ENCODE results near the gene SFRP2.

SFRP2 gene, protein sequence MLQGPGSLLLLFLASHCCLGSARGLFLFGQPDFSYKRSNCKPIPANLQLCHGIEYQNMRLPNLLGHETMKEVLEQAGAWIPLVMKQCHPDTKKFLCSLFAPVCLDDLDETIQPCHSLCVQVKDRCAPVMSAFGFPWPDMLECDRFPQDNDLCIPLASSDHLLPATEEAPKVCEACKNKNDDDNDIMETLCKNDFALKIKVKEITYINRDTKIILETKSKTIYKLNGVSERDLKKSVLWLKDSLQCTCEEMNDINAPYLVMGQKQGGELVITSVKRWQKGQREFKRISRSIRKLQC

GRCh38 chr4:153788413-153789276 lies at the start of gene SFRP2:
SFRP2 (minus strand) TSS chr4:153789083; CDS start chr4:153788835, 248 bp downstream.
- no peak within 1 kb of the TSS for H3K4me3 ChIP-seq (ENCODE audit: low read depth, low read length)
- DNase-seq (ENCODE audit: low read depth), result no peak
- TF ChIP-seq, protein P1, sequence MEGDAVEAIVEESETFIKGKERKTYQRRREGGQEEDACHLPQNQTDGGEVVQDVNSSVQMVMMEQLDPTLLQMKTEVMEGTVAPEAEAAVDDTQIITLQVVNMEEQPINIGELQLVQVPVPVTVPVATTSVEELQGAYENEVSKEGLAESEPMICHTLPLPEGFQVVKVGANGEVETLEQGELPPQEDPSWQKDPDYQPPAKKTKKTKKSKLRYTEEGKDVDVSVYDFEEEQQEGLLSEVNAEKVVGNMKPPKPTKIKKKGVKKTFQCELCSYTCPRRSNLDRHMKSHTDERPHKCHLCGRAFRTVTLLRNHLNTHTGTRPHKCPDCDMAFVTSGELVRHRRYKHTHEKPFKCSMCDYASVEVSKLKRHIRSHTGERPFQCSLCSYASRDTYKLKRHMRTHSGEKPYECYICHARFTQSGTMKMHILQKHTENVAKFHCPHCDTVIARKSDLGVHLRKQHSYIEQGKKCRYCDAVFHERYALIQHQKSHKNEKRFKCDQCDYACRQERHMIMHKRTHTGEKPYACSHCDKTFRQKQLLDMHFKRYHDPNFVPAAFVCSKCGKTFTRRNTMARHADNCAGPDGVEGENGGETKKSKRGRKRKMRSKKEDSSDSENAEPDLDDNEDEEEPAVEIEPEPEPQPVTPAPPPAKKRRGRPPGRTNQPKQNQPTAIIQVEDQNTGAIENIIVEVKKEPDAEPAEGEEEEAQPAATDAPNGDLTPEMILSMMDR (IDR thresholded peaks at IDR 0.05; ENCODE audit: insufficient read depth, low read depth, low read length, missing control alignments), result no peak

GRCh38 chr4:153838564-153838963 lies 49.7 kb upstream of the SFRP2 start:
- no peak for DNase-seq (ENCODE audit: low read depth)
- TF ChIP-seq, protein P1 (IDR thresholded peaks at IDR 0.05; ENCODE audit: insufficient read depth, low read depth, low read length, missing control alignments), result no peak
- no peak overlapping the region for H3K4me3 ChIP-seq (ENCODE audit: low read depth, low read length)

DNA sequence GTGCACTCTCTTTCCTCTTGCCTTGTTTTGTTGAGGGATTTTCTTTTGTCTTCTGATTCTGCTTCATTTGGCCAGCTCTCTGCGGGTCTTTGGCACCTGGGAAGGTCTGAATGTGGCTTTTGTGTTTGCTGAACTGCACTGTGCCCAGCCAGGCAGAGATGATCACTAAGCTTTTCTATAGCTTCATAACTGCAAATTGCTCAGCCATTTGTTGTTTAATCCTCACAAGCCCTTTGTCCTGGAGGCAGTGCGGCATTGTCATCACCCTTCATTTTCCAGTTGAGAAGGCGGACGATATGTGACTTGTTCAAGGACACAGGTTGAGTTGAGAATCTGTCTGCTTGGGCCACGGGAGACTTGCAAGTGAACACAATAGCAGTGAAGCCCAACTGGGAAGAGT lies 46.0 kb upstream of the SFRP2 start:
- TF ChIP-seq, protein P1 (IDR thresholded peaks at IDR 0.05; ENCODE audit: insufficient read depth, low read depth, low read length, missing control alignments), result no peak
- no peak overlapping the region for H3K4me3 ChIP-seq (ENCODE audit: low read depth, low read length)
- DNase-seq (ENCODE audit: low read depth), result no peak

GRCh38 chr4:153832720-153833287 lies 43.9 kb upstream of the SFRP2 start:
- no peak for DNase-seq (ENCODE audit: low read depth)
- TF ChIP-seq, protein P1 (IDR thresholded peaks at IDR 0.05; ENCODE audit: insufficient read depth, low read depth, low read length, missing control alignments), result no peak
- H3K4me3 ChIP-seq (ENCODE audit: low read depth, low read length), result no peak overlapping the region

- H3K4me3 ChIP-seq (ENCODE audit: low read depth, low read length), result no peak overlapping the region
- TF ChIP-seq, protein P1 (IDR thresholded peaks at IDR 0.05; ENCODE audit: insufficient read depth, low read depth, low read length, missing control alignments), result no peak
- DNase-seq (ENCODE audit: low read depth), result no peak
Observed at GRCh38 chr4:153832054-153832453, 43.2 kb upstream of the SFRP2 start.

GRCh38 chr4:153831245-153831644 lies 42.4 kb upstream of the SFRP2 start:
- TF ChIP-seq, protein P1 (IDR thresholded peaks at IDR 0.05; ENCODE audit: insufficient read depth, low read depth, low read length, missing control alignments), result no peak
- no peak for DNase-seq (ENCODE audit: low read depth)
- H3K4me3 ChIP-seq (ENCODE audit: low read depth, low read length), result no peak overlapping the region

All from GM12865 (cell line).